HG02970 (cell line): Measurements from ENCODE around the gene GNRH2.
"Not testable (repeated sequence)": the region's sequence is repeated elsewhere in the genome, so short reads cannot be mapped to it uniquely, and the experiment has no call there.

ENCODE experiments used
- ATAC-seq: cut with Tn5 transposase; IDR thresholded peaks from one replicate; pipeline ENCODE4 v1.9.1; 2021; ENCODE audit warnings: mild to moderate bottlenecking, moderate library complexity, moderate number of reproducible peaks; ENCODE audit not compliant: unreplicated experiment, low FRiP score

GNRH2 gene

DNA sequence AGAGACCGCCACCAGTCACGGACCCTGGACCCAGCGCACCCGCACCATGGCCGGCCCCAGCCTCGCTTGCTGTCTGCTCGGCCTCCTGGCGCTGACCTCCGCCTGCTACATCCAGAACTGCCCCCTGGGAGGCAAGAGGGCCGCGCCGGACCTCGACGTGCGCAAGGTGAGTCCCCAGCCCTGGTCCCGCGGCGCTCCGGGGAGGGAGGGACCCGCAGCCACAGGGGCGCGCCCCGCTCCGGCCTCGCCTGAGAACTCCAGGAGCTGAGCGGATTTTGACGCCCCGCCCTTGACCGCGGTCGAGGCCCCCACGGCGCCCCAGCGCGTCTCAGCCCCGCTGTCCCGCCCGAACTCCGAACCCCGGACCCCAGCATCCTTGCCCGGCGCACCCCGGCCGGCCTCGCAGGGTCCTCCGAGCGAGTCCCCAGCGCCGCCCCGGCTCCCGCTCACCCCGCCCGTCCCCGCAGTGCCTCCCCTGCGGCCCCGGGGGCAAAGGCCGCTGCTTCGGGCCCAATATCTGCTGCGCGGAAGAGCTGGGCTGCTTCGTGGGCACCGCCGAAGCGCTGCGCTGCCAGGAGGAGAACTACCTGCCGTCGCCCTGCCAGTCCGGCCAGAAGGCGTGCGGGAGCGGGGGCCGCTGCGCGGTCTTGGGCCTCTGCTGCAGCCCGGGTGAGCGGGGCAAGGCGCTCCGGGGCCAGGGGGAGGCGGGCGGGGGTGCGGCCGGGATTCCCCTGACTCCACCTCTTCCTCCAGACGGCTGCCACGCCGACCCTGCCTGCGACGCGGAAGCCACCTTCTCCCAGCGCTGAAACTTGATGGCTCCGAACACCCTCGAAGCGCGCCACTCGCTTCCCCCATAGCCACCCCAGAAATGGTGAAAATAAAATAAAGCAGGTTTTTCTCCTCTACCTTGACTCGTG, 28.4 kb downstream of the GNRH2 start, which contains the start of gene OXT:
Gene OXT, plus strand, starts transcription at position 11 of the 920 bp plus-strand sequence. Its CDS starts 36 bp downstream, at position 47.
- no peak for ATAC-seq

DNA sequence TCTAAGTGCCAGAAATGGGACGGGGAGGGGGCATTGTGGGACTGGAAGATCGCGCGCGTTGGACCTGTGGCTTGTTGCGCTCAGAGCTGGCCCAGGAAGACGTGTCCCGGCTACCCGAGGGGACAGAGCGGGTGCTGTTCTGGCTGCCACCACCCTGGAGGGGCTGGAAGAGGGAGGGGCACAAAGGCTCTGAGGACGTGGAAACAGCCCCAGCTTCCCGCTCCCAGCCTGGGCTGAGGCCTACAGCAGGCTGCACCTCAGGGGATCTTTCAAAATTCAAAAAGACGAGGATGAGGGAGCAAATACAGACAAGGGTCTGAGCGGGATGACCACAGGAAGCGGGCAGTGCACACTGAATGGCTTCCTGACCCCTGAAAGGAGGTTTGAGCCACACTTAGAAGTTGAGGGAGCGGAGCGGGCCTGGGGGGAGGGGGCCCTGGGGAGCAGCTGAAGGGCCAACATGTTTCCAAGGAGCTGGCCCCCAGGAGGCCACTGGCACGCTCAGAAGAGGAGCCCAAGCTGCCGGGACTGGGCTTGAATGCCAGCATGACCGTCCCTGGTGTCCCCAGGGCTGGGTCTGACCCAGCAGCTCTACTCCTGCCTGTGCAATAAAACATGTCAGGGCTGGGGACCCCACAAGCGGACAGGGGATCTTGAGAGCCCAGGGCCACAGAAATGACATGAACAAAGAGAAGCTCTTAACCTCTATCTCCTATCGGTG, 29.3 kb downstream of the GNRH2 start:
- no peak for ATAC-seq

DNA sequence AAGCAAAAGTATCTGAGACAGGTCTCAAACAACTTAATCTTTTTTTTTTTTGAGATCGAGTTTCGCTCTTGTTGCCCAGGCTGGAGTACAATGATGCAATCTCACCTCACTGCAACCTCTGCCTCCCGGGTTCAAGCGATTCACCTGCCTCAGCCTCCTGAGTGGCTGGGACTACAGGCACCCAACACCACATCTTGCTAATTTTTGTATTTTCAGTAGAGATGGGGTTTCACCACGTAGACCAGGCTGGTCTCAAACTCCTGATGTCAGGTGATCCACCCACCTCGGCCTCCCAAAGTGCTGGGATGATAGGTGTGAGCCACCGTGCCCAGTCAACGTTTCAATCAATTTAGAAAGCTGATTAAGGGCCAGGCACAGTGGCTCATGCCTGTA, 29.8 kb downstream of the GNRH2 start:
- not testable (repeated sequence) for ATAC-seq

DNA sequence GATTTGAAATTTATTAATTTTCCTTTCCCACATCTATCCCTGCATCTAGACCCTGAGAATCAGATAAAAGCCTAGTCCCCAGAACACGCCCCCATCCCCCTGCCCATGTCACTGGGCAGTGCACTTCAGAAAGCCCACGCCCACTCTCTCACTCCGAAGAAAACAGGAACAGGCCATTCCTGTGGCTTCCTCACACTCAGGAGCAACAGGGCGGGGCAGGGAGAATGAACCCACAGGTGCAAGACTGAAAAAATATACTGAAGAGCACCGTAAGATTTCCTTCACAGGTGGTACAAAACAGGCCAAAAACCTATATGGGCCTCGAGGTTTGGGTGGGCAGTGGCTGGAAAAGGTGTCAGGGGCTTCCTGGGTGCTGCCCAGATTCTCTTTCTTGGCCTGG, 31.4 kb downstream of the GNRH2 start:
- no peak for ATAC-seq

DNA sequence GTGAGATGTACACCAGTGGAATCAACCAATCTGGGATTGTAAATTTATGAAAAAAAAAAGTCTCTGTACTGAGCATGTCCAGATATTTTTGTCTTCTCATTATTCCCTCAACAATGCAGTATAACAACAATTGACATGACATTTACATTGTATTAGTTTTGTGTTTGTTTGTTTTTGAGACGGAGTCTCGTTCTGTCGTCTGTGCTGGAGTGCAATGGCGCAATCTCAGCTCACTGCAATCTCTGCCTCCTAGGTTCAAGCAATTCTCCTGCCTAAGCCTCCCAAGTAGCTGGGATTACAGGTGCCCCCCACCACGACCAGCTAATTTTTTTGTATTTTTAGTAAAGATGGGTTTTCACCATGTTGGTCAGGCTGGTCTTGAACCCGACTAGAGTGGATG, 31.9 kb downstream of the GNRH2 start:
- not testable (repeated sequence) for ATAC-seq

DNA sequence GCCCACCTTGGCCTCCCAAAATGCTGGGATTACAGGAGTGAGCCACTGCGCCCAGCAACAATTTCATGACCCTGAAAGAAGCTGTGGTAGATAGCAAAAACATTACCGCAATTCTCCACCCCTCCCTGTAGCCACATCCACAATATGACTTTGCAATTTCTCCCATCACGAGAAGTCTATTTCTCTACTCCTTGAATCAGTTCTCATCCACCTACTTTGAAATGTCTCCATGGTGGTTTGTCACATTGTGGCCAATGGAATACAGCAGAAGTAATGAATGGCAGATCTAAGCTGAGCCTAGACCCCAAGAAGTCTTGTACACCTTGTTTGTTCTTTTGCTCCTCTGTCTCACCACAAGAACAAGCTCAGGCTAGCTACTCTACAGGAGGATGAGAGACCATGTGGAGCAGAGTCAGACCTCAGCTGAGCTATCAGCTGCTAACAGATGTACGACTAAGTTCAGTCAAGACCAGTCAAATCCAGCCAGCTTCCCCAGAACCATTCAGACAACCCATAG, 34.3 kb downstream of the GNRH2 start:
- ATAC-seq = no peak

DNA sequence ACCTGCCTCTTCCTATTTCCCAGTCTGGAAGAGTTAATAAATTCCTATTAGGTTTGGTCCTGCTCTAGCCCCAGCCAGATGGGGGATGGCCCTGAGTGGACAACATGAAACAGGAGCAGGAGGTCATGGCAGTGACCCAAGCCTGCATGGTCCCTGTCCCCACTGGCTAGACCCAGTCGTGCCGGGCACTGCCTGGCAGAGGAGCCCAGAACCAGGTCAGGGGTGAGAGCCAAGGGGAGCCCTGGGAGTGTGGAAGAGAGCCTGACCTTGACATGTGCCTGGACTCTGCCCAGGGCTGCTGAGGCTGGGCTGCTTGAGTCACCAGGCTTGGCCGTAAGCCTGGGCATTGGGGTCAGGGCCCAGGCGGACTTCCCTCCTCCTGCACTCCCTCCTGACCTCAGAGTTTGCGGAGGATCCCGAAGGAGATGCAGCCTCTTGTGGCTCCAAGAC, 37.5 kb downstream of the GNRH2 start:
- ATAC-seq = no peak

DNA sequence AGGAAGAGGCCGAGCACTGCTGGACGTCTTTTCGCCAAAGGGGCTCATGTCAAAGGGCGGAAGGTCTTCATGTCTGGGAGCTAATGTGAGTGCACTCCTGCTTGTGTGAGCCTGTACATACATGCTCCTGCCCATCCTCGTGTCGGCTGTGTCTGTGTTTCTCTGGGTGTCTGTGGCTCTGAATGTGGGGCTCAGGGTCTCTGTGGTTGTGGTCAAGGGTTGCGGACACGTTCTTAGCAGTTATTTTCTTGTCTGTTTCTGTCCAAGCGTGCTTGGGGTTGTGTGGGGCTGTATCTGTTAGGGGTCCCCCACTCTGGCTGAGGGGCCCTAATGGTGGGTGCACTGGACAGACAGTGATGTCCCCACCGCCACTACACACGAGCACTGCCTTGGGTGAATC, 38.2 kb downstream of the GNRH2 start:
- ATAC-seq = no peak

DNA sequence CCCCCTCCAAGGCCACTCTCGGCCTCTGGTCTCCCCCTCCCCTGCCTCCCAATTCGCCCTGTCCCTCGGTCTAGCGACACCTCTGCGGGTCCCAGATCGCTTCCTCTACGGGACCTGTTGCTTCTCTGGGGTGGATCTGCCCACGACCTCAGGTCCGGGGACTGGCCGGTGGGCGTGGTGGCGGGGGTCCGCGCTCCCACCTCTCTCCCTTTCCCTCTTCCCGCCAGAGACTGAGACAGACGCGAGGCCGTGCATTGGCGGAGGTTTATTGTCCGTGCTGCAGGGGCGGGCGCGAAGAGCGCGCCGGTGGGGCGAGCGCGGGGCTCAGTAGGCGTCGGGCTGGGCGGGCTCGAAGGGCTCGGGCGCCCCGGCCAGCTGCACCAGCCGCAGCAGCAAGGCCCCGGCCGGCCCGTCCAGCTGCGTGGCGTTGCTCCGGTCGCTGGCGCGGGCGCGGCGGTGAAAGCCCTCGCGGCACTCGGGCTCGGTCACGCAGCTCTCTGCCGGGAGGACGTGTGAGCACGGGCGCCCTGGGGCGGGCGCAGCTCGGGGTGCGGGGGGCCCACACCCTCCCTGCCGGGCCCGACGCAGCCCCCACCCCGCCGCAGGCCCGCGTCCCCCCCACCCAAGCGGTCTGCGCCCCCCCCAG, 39.0 kb downstream of the GNRH2 start:
- no peak for ATAC-seq

DNA sequence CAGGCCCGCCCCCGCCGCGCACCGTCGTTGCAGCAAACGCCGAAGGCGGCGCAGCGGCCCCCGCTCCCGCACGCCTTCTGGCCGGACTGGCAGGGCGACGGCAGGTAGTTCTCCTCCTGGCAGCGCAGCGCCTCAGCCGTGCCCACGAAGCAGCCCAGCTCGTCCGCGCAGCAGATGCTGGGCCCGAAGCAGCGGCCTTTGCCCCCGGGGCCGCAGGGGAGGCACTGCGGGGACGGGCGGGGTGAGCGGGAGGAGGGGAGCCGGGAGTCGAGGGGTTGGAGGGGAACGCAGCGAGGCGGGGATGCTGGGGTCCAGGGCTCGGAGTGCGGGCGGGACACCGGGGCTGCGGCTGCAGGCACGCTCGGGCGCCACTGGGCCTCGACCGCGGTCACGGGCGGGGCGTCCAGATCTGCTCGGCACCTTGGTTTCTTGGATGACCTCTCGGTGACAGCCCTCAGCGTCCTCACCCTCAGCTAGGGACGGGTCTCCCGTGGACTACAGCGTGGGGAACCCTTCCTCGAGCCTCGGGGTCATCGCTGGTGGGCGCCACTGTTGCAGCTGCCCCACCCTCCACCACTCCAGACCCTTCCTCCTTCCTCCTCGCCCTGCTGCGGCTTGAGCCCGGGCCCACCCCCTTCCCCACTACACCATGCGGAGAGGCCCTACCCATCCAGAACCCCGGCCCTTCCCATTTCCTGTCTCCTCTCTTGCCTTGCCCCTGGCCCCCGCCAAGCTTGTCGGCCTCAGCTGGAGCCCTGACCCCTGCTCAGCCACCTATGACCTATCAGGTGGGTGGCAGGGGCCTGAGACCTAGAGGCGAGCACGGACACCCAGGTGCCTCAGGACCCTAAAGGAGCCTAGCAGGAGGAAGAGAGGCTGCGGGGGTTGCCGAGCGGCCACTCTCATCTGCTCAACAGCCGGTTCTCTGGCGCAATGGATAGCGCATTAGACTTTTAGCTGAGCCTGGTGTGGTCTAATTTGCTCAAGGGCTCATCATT, 39.8 kb downstream of the GNRH2 start:
- ATAC-seq = no peak

DNA sequence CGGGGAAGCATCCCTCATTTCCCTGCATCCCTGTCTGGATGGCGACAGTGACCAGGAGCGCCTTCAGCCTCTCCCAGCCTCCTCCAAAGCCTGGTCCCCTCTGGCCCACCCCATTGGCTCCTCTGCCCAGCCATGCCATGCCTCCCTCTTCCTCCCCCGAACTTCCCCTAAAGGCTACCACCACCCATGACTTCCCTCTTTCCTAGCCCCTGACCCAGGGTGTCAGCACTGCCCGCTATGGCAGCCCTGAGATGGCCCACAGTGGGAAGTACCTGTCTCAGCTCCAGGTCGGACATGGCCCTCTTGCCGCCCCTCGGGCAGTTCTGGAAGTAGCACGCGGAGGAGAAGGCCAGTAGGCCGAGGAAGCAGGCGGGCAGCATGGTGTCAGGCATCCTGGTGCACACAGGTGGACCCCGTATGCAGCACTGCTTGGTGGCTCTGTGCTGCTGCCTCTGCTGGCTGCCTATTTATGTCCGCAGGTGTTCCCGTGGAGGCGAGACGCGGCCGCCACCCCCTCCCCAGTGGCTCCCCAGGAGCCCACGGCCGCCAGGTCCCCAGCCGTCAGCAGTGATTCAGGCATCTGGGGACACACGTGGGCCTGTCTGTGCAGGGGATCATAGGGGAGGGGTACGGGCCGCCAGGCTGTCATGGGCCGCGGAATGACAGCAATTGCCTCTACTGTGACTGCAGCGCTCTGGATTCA, 41.0 kb downstream of the GNRH2 start, which contains the start of gene AVP:
Gene AVP, minus strand, starts transcription at position 442 of the 703 bp plus-strand sequence. Its CDS starts 50 bp downstream, at position 392.
- ATAC-seq = no peak

DNA sequence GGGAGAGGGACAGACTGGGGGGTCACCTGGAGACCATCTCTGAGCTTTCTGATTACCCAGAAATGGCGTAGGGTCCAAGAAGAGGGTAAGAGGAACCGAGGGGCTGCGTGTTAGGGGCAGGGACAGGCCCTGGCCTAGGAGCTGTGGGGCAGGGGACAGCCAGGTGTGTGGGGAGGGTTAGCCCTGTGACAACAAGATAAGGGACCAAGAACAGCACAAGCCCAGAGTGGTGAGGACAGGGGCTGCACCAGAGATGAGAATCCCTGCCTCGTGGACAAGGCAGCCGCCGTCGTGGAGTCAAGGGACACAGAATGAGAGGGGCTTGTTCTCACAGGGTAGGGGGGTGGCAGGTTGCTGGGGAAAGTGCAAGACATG, 41.6 kb downstream of the GNRH2 start:
- no peak for ATAC-seq

DNA sequence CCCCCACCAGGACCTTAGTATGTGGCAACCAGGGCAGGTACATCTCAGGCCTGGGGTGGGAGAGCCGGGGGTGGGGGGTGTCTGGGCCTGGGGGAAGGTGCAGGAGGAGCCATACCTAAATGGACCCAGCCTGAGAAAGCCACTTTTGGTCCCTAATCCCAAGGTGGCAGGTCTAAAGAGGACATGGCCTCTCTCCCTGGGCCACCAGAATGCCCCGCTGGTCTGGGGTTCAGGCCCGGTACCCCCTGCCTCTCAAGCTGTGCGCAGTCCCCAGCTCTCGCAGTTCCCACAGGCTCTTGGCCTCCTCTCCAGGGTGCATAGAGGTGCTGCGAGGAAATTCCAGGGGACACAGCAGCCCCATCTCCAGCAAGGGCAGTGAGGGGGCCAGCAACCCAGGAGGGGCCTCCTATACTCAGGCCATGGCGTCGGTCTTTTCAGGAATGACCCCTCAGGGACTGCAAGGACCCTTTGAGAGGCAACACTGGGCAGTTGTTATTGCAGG, 42.2 kb downstream of the GNRH2 start:
- ATAC-seq = no peak

DNA sequence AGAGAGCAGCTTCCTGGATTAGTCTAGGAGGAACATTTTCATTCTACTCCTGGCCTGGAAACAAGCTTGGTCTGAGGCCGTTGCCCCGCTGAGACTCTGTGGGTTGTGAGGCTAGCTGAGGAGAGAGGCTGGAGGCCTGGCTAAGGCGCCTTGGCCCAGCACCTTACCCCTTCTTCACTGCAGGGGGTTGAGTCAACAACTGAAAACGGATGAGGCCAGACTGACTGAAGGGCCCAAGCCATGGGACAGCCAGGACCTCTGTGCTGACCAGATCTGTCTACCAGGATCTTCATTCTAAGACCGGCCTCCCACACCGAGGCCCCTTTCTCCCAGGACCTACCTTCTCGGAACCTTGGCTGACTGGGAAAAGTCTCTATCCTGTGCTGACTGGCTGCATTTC, 44.6 kb downstream of the GNRH2 start:
- no peak for ATAC-seq

DNA sequence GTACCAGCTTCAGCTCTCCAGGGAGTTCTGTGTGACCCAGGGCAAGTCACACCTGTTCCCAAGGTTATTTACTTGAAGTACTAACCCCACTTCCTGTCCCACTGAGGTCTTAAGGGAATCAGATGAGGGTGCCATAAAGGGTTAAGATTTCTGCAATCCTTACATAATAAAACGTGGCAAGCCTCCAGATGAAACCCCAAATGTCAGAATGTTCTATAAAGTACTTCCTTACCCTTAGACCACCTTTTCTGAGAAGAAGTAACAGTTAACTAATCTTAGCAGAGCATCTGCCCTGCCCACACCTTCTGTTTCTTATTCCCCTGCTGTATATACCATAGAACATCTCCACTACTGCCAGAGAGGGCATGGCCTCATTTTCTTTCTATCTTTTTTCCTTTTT, 47.1 kb downstream of the GNRH2 start:
- ATAC-seq = no peak

DNA sequence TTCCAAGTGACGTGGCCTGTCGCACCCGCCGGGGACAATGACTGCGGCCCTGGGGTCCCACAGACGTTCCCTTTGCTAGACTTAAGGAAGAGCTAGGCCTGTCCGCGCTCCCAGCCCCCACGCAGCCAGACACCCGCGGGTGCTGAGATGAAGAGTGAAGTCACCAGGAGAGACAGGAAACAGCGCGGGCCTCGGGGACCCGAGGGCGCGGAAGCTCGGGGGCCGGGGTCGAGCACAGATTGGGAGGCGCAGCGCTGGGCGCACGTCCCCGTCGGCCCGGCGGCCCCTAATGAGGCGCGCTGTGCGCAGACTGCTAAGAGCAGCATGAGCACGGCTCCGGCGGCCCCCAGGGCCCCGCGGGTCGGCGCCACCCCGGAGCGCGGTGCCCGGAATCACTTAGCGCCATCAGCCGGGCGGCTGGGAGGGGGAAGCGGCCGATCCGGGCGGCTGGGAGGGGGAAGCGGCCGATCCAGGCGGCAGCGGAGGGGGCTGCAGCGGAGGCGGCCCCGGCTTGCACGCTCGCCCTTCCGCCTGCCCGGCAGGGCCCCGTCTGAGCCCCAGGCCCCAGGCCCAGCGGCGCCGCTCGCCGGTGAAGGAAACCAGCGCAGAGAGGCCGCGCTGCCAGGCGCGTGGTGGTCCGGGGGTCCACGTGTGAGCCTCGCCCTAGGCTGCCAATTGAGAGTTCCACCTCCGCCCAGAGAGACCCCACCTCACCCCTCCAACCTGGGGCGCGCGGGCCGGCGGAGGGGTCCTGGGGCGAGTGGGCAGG, 49.4 kb downstream of the GNRH2 start:
- ATAC-seq = no peak

DNA sequence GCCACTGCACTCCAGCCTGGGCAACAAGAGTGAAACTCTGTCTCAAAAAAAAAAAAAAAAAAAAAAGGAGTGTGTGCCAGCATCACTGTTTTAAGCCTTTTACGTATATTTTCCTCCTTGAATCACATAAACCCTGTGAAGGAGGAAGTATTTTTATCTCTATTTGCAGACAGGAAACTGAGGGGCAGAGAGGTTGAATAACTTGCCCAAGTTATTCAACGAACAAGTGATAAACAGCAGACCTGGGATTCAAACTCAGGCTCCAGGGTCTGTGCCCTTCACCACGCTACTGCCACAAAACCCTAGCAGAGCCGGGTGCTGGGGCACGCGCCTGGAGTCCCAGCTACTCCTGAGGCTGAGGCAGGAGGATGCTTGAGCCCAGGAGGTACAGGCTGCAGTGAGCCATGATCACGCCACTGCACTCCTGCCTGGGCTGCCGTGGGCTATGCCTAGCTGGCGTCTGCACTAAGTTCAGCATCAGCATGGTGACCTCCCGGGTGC, 50.5 kb downstream of the GNRH2 start:
- ATAC-seq = no peak
